ENCODE measurements around the gene TRUB2.

GRCh38 chr9:128288273-128289004 lies 33.8 kb downstream of the TRUB2 start:
- TF ChIP-seq CTCF (IDR thresholded peaks at IDR 0.05) (no peak), POLR2A (IDR thresholded peaks at IDR 0.05) (no peak)

Data from vagina (tissue), 2 donors.